Heart left ventricle (tissue), 16 donors: ENCODE results near the gene EPHA5. TPM values are rescaled to one million over a fixed set of nuclear protein-coding genes. Genes with fewer than 3 reads are reported as not detected.

ENCODE experiments used
- ATAC-seq, 4 donors: fragments of 200-7000 bp; cut with Tn5 transposase; one replicate each; pipeline ENCODE4 v1.9.1; 2020 to 2022; ENCODE audit warnings: moderate library complexity in 4 of 4, mild to moderate bottlenecking in 3 of 4, moderate number of reproducible peaks in 1 of 4
- DNase-seq, 5 donors: peaks; one replicate each; pipeline ENCODE4 v3.0.0-alpha.2; 2020
- H3K27ac ChIP-seq, 12 donors: fragments of 200-600 bp; sonication (generic) in 4 of 12; one replicate each; pipeline versions ENCODE4 v1.5.0 to v1.8.0; 2016 to 2022; ENCODE audit warnings: mild to moderate bottlenecking in 2 of 12
- H3K27me3 ChIP-seq, 9 donors: fragments of 200-600 bp; sonication (generic) in 2 of 9; one replicate each; pipeline versions ENCODE4 v1.5.1 to v1.8.0; 2016 to 2022; ENCODE audit warnings: mild to moderate bottlenecking in 3 of 9
- H3K36me3 ChIP-seq, 9 donors: fragments of 200-600 bp; sonication (generic) in 2 of 9; one replicate each; pipeline versions ENCODE4 v1.5.0 to v1.8.0; 2018 to 2022; ENCODE audit warnings: mild to moderate bottlenecking in 2 of 9
- H3K4me1 ChIP-seq, 12 donors: fragments of 200-600 bp; sonication (generic) in 4 of 12; one replicate each; pipeline versions ENCODE4 v1.5.0 to v1.8.0; 2016 to 2022; ENCODE audit warnings: mild to moderate bottlenecking in 3 of 12
- H3K4me3 ChIP-seq, 12 donors: fragments of 200-600 bp; sonication (generic) in 4 of 12; one replicate each; pipeline versions ENCODE4 v1.5.0 to v1.8.0; 2017 to 2022; ENCODE audit warnings: mild to moderate bottlenecking in 9 of 12, moderate library complexity in 4 of 12
- H3K9me3 ChIP-seq, 12 donors: fragments of 200-600 bp; sonication (generic) in 4 of 12; one replicate each; pipeline versions ENCODE4 v1.5.0 to v1.8.0; 2016 to 2022; ENCODE audit warnings: mild to moderate bottlenecking in 1 of 12
- POLR2A ChIP-seq, 2 donors: fragments of 450-650 bp; IDR thresholded peaks; one replicate each; pipeline ENCODE4 v1.6.1; 2017; ENCODE audit warnings: antibody characterized with exemption in 2 of 2, mild to moderate bottlenecking in 2 of 2, moderate library complexity in 2 of 2
- WGBS, 4 donors: extraction: QIAGEN DNeasy Blood & Tissue Kit in 2 of 4; methylation state at CpG; one replicate each; pipeline versions ENCODE4 v1.1.5 to v1.1.7; 2013 to 2018; 5-methylcytosine and 5-hydroxymethylcytosine counted together
- intact Hi-C, 10 donors: fragments of 100-400 bp; cut with DNase I; formaldehyde crosslinking; loops; one replicate each; pipeline versions ENCODE4 v1.11.1 to v1.14.2; 2022
- polyA plus RNA-seq, 2 donors: library from polyadenylated mRNA; stranded (reverse); fragments of 200-250 nt; gene quantifications; one replicate each; pipeline ENCODE4 v1.2.3, GENCODE V29; 2013
- total RNA-seq, 9 donors: library from RNA; depleted of rRNA in 2 of 9; stranded (reverse); fragments of >200 nt in 2 of 9; fragmentation: NEBNext Ultra II Directional in 3 of 9; extraction: Animal tissue kit (Norgen Biotek cat#: 25700) in 3 of 9; gene quantifications; one replicate each; pipeline versions ENCODE4 v1.1.0 to v1.2.4, GENCODE V29; 2016 to 2023
- TF ChIP-seq, protein P1 (sequence below), 12 donors: fragments of 200-600 bp; sonication (generic) in 4 of 12; IDR thresholded peaks; one replicate each; pipeline versions ENCODE4 v1.5.0 to v1.8.0; 2018 to 2022; ENCODE audit warnings: antibody characterized with exemption in 12 of 12, mild to moderate bottlenecking in 5 of 12
- donor health status: ischemic (EF 13 %, LVEDD 7.1; RV severe dilation, severe dysfunction).
- donor health status: healthy with polysubstance abuse.
- donor health status: DM: no; HTN: yes; CAD: no.
- donor health status: DM: no; HTN: no; CAD: no.
- donor health status: ischemic (EF 25% LVEDD 6.9; RV normal size, moderate dysfunction).
- donor health status: ischemic (EF 25% LVEDD 5.7; RV mildly dilated, moderate dysfunction).
- donor health status: healthy.
- donor health status: DM: yes; HTN: yes; CAD: no.
- donor health status: ischemic (EF 35%, LVEDD 5.7; RV mildly dilated, moderate dysfunction).
- donor health status: nonischemic (EF 11% LVEDD 7.7; RV severe dilation, severe dysfunction).
- donor health status: DM: yes; HTN: yes; CAD: no.
- donor health status: PGD.
- donor health status: ischemic (EF 29% LVEDD 5.4; RV normal size, mild dysfunction).
- donor health status: nonischemic (EF 23%, LVEDD 6.1; RV moderate dilation, normal function).

EPHA5 gene
- total and polyA plus RNA-seq, 11 donors = 0.01 to 0.56 (median 0.12) TPM; not detected in 2

DNA sequence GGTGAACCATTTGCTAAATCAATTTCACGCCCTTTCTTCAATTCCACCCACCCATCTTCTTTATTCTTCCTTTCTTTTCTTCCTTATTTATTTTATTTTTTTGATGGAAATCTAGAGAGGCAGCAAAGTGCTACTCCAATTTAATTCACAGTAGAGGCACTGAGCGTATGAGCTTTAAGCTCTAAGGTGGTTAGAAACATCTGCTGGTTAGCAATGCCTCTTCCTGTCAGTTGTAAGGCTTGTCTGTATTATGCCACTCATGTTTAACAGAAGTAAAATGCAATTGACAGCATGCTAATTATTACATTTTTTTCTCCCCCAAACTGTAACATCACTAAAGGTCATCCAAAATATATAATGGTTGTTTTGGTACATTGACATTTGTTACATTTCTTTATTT lies 103.8 kb downstream of the EPHA5 start:
- H3K27ac ChIP-seq = no peak overlapping the region
- ATAC-seq (no peak), DNase-seq (no peak)
- H3K4me1 ChIP-seq = no peaks in the 10 kb centered on the region
- H3K4me3 ChIP-seq = no peak overlapping the region
- 78 to 82% (median 81%) methylated on average over 2 of the region's 2 CpGs for WGBS, 4 donors
- intact Hi-C loops = no loop called here
- TF ChIP-seq, protein P1, sequence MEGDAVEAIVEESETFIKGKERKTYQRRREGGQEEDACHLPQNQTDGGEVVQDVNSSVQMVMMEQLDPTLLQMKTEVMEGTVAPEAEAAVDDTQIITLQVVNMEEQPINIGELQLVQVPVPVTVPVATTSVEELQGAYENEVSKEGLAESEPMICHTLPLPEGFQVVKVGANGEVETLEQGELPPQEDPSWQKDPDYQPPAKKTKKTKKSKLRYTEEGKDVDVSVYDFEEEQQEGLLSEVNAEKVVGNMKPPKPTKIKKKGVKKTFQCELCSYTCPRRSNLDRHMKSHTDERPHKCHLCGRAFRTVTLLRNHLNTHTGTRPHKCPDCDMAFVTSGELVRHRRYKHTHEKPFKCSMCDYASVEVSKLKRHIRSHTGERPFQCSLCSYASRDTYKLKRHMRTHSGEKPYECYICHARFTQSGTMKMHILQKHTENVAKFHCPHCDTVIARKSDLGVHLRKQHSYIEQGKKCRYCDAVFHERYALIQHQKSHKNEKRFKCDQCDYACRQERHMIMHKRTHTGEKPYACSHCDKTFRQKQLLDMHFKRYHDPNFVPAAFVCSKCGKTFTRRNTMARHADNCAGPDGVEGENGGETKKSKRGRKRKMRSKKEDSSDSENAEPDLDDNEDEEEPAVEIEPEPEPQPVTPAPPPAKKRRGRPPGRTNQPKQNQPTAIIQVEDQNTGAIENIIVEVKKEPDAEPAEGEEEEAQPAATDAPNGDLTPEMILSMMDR (IDR thresholded peaks at IDR 0.05) = no peak
- no peak for TF ChIP-seq POLR2A (IDR thresholded peaks at IDR 0.05)
- no peaks in the 10 kb centered on the region for H3K9me3 ChIP-seq
- H3K27me3 ChIP-seq = no peaks in the 10 kb centered on the region
- H3K36me3 ChIP-seq = no peaks in the 10 kb centered on the region

DNA sequence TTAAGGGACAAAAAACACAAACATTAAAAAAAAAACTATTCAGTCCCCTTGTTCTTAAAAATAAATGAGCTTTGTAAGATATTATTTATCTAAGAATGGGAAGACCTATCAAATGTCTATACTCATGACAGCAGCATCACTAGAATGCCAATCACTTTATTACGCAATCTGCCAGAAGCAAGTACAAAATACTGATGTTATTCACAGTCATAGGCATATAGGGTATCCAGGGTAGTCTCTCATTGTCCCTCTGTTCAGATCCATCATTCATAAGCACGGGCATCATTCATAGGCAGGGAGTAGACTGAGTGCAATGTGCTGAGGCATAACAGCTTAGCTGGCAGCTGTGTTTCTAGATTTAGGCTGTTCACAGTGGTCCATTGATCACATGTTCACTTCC lies 109.1 kb downstream of the EPHA5 start:
- Histone ChIP-seq H3K4me3 (no peak overlapping the region), H3K27ac (no peak overlapping the region), H3K36me3 (no peaks in the 10 kb centered on the region), H3K27me3 (no peaks in the 10 kb centered on the region), H3K4me1 (no peaks in the 10 kb centered on the region), H3K9me3 (no peaks in the 10 kb centered on the region)
- DNase-seq (no peak), ATAC-seq (no peak)
- intact Hi-C loops = no loop called here
- 42 to 45% (median 43%) methylated on average over 2 of the region's 2 CpGs for WGBS, 4 donors
- TF ChIP-seq POLR2A (IDR thresholded peaks at IDR 0.05) = no peak
- TF ChIP-seq, protein P1 (IDR thresholded peaks at IDR 0.05) = no peak

DNA sequence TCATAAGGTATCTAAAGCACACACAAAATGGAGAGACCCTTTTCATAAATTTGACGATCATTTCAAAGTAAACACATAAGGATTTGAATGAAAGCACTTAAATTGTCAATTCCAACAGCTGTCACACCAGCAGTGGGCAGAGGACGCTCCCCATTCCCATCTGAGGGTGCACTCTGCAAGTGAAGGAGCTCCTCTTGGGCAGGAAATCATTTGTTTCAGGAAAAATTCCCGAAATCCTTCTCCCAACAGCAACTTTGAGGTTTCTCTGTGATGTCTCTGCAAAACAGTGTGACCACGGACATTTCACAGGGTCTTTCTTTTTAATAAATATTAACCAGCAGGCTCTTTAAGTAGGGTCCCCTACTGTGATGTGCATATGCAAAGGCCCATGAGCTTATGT lies 111.0 kb downstream of the EPHA5 start:
- 24 to 31% (median 29%) methylated on average over 4 of the region's 4 CpGs for WGBS, 4 donors
- ATAC-seq = no peak

DNA sequence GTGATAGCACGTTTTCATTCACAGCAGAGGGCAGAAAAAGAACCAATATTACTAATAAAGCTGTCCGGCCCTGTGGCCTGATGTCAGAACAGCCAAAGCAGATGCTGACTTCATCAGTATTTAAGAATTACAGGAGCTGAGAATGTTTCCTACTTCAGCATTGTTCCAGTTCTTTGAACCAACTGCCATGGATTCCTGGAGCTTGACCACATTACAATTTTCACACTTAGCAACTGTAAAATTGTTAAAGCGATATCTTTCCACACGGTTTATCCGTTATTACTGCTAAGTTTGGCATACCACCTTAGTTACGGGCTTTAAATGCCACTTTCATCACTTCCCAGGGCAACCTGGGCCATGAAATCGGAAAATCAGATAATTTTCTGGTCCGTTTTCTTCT lies 118.2 kb downstream of the EPHA5 start:
- ATAC-seq = no peak
- H3K4me1 ChIP-seq = no peaks in the 10 kb centered on the region
- no peaks in the 10 kb centered on the region for H3K36me3 ChIP-seq
- H3K4me3 ChIP-seq = no peak overlapping the region
- WGBS, 4 donors = 74 to 81% (median 77%) methylated on average over 8 of the region's 8 CpGs
- TF ChIP-seq, protein P1 (IDR thresholded peaks at IDR 0.05) = no peak
- TF ChIP-seq POLR2A (IDR thresholded peaks at IDR 0.05) = no peak
- no peaks in the 10 kb centered on the region for H3K9me3 ChIP-seq
- no peak overlapping the region for H3K27ac ChIP-seq
- H3K27me3 ChIP-seq = no peaks in the 10 kb centered on the region
- intact Hi-C loops = no loop called here
- DNase-seq = no peak

More for the DNA sequence above, 111.0 kb downstream of the EPHA5 start:
- H3K4me1 ChIP-seq = no peaks in the 10 kb centered on the region
- TF ChIP-seq, protein P1 (IDR thresholded peaks at IDR 0.05) = no peak
- no peak for TF ChIP-seq POLR2A (IDR thresholded peaks at IDR 0.05)
- H3K9me3 ChIP-seq = no peaks in the 10 kb centered on the region
- no peak overlapping the region for H3K4me3 ChIP-seq
- no peak overlapping the region for H3K27ac ChIP-seq
- intact Hi-C loops = no loop called here
- H3K36me3 ChIP-seq = no peaks in the 10 kb centered on the region
- no peaks in the 10 kb centered on the region for H3K27me3 ChIP-seq
- DNase-seq = no peak
